Gastroesophageal sphincter (tissue), 4 donors: ENCODE data around the gene DKK2. TPM values are rescaled to one million over a fixed set of nuclear protein-coding genes. Genes with fewer than 3 reads are reported as not detected.

Source experiments
- ATAC-seq: fragments of 150-250 bp; one replicate; pipeline ENCODE4 v1.9.1; 2016; ENCODE audit warnings: mild to moderate bottlenecking, moderate library complexity
- H3K27ac ChIP-seq, 4 donors: fragments of 200-600 bp; sonication (generic) in 3 of 4; 1 replicate in 3 of 4; 2 replicates in 1 of 4; pipeline ENCODE4 v1.5.1; 2016 to 2019
- H3K27me3 ChIP-seq: fragments of 200-600 bp; sonication (generic); one replicate; pipeline ENCODE4 v1.5.1; 2019
- H3K36me3 ChIP-seq, 2 donors: fragments of 200-600 bp; sonication (generic); one replicate each; pipeline ENCODE4 v1.5.1; 2019; ENCODE audit warnings: control low read depth in 1 of 2
- H3K4me1 ChIP-seq, 3 donors: fragments of 200-600 bp; sonication (generic); 1 replicate in 2 of 3; 2 replicates in 1 of 3; pipeline ENCODE4 v1.5.1; 2016 to 2019; ENCODE audit warnings: control low read depth in 2 of 3
- H3K4me3 ChIP-seq, 2 donors: fragments of 200-600 bp; sonication (generic); one replicate each; pipeline ENCODE4 v1.5.1; 2019; ENCODE audit warnings: mild to moderate bottlenecking in 1 of 2, moderate library complexity in 1 of 2
- H3K9me3 ChIP-seq, 3 donors: fragments of 200-600 bp; sonication (generic); one replicate each; pipeline ENCODE4 v1.5.1; 2017 to 2019; ENCODE audit warnings: control low read depth in 2 of 3
- EP300 ChIP-seq: sonication (generic); formaldehyde crosslinking; IDR thresholded peaks from one replicate; pipeline ENCODE4 v1.6.1; 2017; ENCODE audit warnings: antibody characterized with exemption, mild to moderate bottlenecking
- POLR2A ChIP-seq, 2 donors: fragments of 450-650 bp; IDR thresholded peaks; one replicate each; pipeline ENCODE4 v1.6.1; 2017; ENCODE audit warnings: antibody characterized with exemption in 2 of 2, mild to moderate bottlenecking in 2 of 2, moderate library complexity in 1 of 2
- POLR2AphosphoS5 ChIP-seq: sonication (generic); formaldehyde crosslinking; IDR thresholded peaks from one replicate; pipeline ENCODE4 v1.6.1; 2017; ENCODE audit warnings: antibody characterized with exemption
- WGBS, 2 donors: methylation state at CpG; one replicate each; pipeline ENCODE4 v1.1.5; 2018; ENCODE audit warnings: low coverage in 1 of 2; 5-methylcytosine and 5-hydroxymethylcytosine counted together
- total RNA-seq, 4 donors: library from RNA; depleted of rRNA; stranded (reverse); fragments of >200 nt; gene quantifications; one replicate each; pipeline ENCODE4 v1.1.0, GENCODE V29; 2016
- TF ChIP-seq, protein P1 (sequence below), 4 experiments: fragments of 200-600 bp in 2 of 4; fragments of 450-650 bp in 2 of 4; sonication (generic) in 1 of 4; IDR thresholded peaks; one replicate each; pipeline ENCODE4 v1.5.1; 2017 to 2019; ENCODE audit warnings: antibody characterized with exemption in 4 of 4, mild to moderate bottlenecking in 2 of 4, moderate library complexity in 2 of 4

DKK2 gene
- total RNA-seq, 4 donors from 2014 or later, result 0.27 to 1.8 (median 0.27) TPM; not detected in 1

DNA sequence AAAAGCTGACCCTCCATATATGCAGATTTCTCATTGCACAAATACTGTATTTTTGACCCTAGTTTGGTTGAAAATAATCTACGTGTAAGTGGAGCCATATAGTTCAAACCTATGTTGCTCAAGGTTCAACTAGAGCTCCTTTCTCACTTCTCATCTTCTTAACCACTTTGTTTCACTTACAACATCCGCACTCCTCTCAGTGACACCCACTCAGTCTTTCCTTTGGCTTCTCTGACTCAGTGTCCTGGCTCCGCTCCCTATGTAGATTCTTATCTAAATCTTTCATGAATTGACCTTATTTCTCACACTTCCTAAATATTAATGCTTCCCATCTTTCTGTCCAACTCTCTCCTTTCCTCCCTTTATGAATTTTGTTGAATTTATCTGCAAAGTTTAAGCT, 32.9 kb upstream of the DKK2 start:
- 57 to 69% methylated on average over 3 of the region's 3 CpGs for WGBS, 2 donors
- H3K4me3 ChIP-seq, result no peak overlapping the region
- no peaks in the 10 kb centered on the region for H3K4me1 ChIP-seq
- no peaks in the 10 kb centered on the region for H3K27me3 ChIP-seq
- H3K36me3 ChIP-seq, result no peaks in the 10 kb centered on the region
- TF ChIP-seq POLR2A (IDR thresholded peaks at IDR 0.05) (no peak), EP300 (no peak), POLR2AphosphoS5 (no peak)
- TF ChIP-seq, protein P1, sequence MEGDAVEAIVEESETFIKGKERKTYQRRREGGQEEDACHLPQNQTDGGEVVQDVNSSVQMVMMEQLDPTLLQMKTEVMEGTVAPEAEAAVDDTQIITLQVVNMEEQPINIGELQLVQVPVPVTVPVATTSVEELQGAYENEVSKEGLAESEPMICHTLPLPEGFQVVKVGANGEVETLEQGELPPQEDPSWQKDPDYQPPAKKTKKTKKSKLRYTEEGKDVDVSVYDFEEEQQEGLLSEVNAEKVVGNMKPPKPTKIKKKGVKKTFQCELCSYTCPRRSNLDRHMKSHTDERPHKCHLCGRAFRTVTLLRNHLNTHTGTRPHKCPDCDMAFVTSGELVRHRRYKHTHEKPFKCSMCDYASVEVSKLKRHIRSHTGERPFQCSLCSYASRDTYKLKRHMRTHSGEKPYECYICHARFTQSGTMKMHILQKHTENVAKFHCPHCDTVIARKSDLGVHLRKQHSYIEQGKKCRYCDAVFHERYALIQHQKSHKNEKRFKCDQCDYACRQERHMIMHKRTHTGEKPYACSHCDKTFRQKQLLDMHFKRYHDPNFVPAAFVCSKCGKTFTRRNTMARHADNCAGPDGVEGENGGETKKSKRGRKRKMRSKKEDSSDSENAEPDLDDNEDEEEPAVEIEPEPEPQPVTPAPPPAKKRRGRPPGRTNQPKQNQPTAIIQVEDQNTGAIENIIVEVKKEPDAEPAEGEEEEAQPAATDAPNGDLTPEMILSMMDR (IDR thresholded peaks at IDR 0.05), result no peak
- H3K9me3 ChIP-seq, result no peaks in the 10 kb centered on the region
- H3K27ac ChIP-seq, result no peak overlapping the region
- ATAC-seq, result no peak

DNA sequence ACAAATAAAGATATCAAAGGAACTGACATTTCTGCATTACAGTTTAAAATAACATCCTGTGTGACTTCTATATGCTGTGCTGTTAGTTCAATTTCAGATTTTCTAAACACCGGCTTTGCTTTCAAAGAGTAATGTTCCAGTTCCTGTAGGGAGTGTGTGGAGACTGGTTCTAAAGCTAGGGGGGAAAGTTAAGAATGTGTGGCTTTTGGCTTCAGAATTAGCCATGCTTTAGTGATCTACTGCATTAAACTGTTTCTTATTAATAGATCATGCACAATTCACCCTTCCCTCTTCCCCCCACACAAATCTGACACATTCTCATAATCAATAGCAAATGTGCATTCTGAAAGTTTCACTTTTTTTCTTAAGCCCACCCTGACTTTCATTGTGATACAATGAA, 32.0 kb upstream of the DKK2 start:
- Histone ChIP-seq H3K27me3 (no peaks in the 10 kb centered on the region), H3K9me3 (no peaks in the 10 kb centered on the region), H3K4me1 (no peaks in the 10 kb centered on the region), H3K27ac (no peak overlapping the region), H3K36me3 (no peaks in the 10 kb centered on the region), H3K4me3 (no peak overlapping the region)
- TF ChIP-seq EP300 (no peak), POLR2AphosphoS5 (no peak), POLR2A (IDR thresholded peaks at IDR 0.05) (no peak)
- TF ChIP-seq, protein P1 (IDR thresholded peaks at IDR 0.05), result no peak
- no peak for ATAC-seq
- 14 to 17% methylated on average over 1 of the region's 1 CpG for WGBS, 2 donors

DNA sequence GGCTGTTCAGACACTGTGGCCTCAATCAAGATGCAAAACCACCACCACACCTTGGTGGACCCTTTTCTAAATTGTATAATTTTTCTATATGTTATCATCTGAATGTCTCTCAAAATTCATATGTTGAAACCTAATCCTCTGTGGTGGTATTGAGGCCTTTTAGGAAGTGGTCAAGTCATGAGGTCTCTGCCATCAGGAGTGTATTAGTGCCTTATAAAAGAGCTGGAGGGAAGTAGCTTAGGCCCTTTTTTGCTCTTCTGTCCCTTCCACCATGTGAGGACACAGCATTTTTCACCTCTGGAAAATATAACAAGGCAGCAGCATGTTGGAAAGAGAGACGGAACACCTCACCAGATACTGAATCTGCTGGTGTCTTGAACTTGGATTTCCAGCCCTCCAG, 30.5 kb upstream of the DKK2 start:
- no peaks in the 10 kb centered on the region for H3K4me1 ChIP-seq
- TF ChIP-seq POLR2A (IDR thresholded peaks at IDR 0.05), result no peak
- TF ChIP-seq EP300, result no peak
- TF ChIP-seq, protein P1 (IDR thresholded peaks at IDR 0.05), result no peak
- TF ChIP-seq POLR2AphosphoS5, result no peak
- 88% methylated on average over 1 of the region's 1 CpG; no CpG with 5 or more reads in 1 of the 2 donors for WGBS, 2 donors
- no peak overlapping the region for H3K27ac ChIP-seq
- no peak for ATAC-seq
- no peaks in the 10 kb centered on the region for H3K9me3 ChIP-seq
- no peak overlapping the region for H3K4me3 ChIP-seq
- no peaks in the 10 kb centered on the region for H3K36me3 ChIP-seq
- H3K27me3 ChIP-seq, result no peaks in the 10 kb centered on the region

DNA sequence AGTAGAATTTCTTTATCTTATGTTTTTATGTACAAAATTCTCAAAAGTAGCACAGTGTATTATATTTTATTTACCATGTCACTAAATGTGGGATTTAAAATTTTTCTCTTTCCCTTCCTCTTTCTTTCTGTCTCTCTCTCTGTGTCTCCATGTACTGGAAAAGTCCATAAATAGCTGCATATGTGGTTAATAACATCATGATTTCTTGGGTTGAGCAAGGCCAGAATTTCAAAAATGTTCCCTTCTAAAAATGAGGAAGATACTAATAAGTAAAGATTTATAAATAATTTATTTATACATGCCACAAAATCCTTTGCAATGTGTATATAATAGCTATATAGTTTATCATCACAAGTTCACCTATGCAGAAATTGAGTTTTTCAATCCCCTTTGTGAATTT, 29.1 kb upstream of the DKK2 start:
- Histone ChIP-seq H3K27me3 (no peaks in the 10 kb centered on the region), H3K27ac (no peak overlapping the region), H3K4me3 (no peak overlapping the region), H3K9me3 (no peaks in the 10 kb centered on the region), H3K36me3 (no peaks in the 10 kb centered on the region), H3K4me1 (no peaks in the 10 kb centered on the region)
- TF ChIP-seq EP300, result no peak
- no peak for ATAC-seq

DNA sequence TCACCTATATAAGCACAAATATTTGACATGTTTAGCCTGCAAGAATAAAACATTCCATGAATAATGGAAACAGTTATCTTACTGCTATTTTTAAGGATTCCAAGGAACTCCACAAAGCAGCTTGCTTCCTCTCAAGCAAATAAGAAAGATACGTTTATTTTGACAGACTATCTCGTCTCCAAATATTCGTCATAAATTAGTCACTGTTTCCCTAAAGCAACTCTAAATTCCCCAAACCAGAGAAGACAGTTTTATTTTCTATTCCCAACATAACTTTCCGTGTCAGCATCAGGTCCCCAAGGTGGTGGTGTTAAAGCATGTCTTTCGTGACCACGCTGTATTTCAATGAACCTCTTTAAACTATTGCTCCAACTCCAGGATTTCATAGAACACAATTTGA, 24.3 kb upstream of the DKK2 start:
- no peak for ATAC-seq
- Histone ChIP-seq H3K4me3 (no peak overlapping the region), H3K27ac (no peak overlapping the region), H3K27me3 (no peaks in the 10 kb centered on the region), H3K4me1 (no peaks in the 10 kb centered on the region), H3K36me3 (no peaks in the 10 kb centered on the region), H3K9me3 (no peaks in the 10 kb centered on the region)
- 54 to 59% methylated on average over 6 of the region's 6 CpGs for WGBS, 2 donors
- TF ChIP-seq POLR2A (IDR thresholded peaks at IDR 0.05), result no peak
- TF ChIP-seq, protein P1 (IDR thresholded peaks at IDR 0.05), result no peak
- no peak for TF ChIP-seq POLR2AphosphoS5
- TF ChIP-seq EP300, result no peak
